ENCODE measurements around the gene EFCAB12.

Gene EFCAB12

DNA sequence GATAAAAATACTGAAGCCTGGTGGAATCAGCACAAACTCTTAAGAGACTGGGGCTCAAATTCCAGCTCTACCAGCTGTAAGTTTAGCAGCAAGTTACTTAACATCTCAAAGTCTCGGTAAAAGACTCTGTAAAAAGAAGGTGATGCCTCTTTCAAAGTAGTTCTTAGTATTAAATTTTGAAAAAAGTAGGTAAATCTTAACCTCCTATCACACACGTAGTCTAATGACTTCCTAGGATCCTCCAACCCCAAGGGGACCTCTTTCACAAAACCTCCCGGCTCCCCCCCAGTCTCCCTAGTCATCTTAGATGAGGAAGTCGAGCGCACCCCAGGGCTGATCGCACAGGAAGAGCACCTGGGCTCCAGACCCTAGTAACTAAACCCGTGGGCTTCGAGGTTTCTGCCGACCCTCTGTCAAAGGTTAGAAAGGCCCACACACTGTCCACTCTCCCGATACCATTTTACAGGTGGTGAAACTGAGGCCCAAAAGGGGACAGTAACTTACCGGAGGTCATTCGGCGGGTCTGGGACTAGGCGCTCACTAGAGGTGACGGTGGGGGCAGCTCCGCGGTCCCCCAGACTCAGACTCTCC is 10.9 kb upstream of the EFCAB12 start:
- peaks cover 31% of the 10 kb centered on the region for H3K79me2 ChIP-seq (ENCODE audit: low read length)
- H3K9me3 ChIP-seq (ENCODE audit: insufficient read depth, low read length) = no peaks in the 10 kb centered on the region
- no peaks in the 10 kb centered on the region for H4K20me1 ChIP-seq (ENCODE audit: insufficient read depth, low read length)
- H3K36me3 ChIP-seq (replicated peaks; ENCODE audit: low read depth, low read length) = peaks cover 25% of the 10 kb centered on the region
- H3K4me1 ChIP-seq (ENCODE audit: low read length) = peaks cover 42% of the 10 kb centered on the region
- peak overlapping the region; percentile 70 for H3K4me2 ChIP-seq (ENCODE audit: low read length)
- H3K27ac ChIP-seq (ENCODE audit: low read length) = peak overlapping the region; percentile 85
- peak overlapping the region; percentile 99 for H3K9ac ChIP-seq (ENCODE audit: low read length)
- no peak for TF ChIP-seq EZH2phosphoT487 (IDR thresholded peaks at IDR 0.05; ENCODE audit: low read depth)
- TF ChIP-seq, protein P1, sequence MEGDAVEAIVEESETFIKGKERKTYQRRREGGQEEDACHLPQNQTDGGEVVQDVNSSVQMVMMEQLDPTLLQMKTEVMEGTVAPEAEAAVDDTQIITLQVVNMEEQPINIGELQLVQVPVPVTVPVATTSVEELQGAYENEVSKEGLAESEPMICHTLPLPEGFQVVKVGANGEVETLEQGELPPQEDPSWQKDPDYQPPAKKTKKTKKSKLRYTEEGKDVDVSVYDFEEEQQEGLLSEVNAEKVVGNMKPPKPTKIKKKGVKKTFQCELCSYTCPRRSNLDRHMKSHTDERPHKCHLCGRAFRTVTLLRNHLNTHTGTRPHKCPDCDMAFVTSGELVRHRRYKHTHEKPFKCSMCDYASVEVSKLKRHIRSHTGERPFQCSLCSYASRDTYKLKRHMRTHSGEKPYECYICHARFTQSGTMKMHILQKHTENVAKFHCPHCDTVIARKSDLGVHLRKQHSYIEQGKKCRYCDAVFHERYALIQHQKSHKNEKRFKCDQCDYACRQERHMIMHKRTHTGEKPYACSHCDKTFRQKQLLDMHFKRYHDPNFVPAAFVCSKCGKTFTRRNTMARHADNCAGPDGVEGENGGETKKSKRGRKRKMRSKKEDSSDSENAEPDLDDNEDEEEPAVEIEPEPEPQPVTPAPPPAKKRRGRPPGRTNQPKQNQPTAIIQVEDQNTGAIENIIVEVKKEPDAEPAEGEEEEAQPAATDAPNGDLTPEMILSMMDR (IDR thresholded peaks at IDR 0.05; ENCODE audit: low read depth, low read length) = no peak
- no peaks in the 10 kb centered on the region for H3K27me3 ChIP-seq (ENCODE audit: low read depth, low read length)
- peak overlapping the region; percentile 96 for H3K4me3 ChIP-seq (ENCODE audit: low read length)
- peak overlapping the region; percentile 87; the same call in 1 of the 2 replicates for H2AFZ ChIP-seq (ENCODE audit: low read depth, low read length)

DNA sequence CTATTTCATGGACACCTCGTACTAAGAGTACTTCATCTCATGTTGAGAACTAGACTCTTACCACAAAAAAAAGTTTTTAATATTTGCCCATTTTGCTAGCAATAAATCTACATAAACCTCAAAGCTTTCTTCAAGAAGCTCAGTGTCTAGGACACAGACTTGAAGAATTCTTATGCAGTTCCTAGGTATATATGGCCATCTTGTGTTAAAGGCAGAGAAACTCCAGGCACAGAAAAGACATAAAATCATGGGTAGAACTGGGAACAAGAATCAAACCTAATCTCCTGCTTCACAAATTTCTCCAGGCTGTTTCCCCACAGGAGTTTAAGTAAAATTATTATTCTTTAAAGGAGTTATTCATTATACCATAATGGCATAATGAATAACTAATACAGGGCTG is 6.9 kb upstream of the EFCAB12 start:
- no peak for TF ChIP-seq EZH2phosphoT487 (IDR thresholded peaks at IDR 0.05; ENCODE audit: low read depth)
- TF ChIP-seq, protein P1 (IDR thresholded peaks at IDR 0.05; ENCODE audit: low read depth, low read length) = no peak
- Histone ChIP-seq H2AFZ (ENCODE audit: low read depth, low read length) (no peak overlapping the region), H3K4me2 (ENCODE audit: low read length) (peak overlapping the region; percentile 18), H3K9ac (ENCODE audit: low read length) (no peak overlapping the region), H3K4me1 (ENCODE audit: low read length) (peaks cover 42% of the 10 kb centered on the region), H4K20me1 (ENCODE audit: insufficient read depth, low read length) (no peaks in the 10 kb centered on the region), H3K4me3 (ENCODE audit: low read length) (no peak overlapping the region), H3K27ac (ENCODE audit: low read length) (no peak overlapping the region), H3K36me3 (replicated peaks; ENCODE audit: low read depth, low read length) (peaks cover 55% of the 10 kb centered on the region), H3K79me2 (ENCODE audit: low read length) (peaks cover 22% of the 10 kb centered on the region), H3K27me3 (ENCODE audit: low read depth, low read length) (no peaks in the 10 kb centered on the region), H3K9me3 (ENCODE audit: insufficient read depth, low read length) (no peaks in the 10 kb centered on the region)

DNA sequence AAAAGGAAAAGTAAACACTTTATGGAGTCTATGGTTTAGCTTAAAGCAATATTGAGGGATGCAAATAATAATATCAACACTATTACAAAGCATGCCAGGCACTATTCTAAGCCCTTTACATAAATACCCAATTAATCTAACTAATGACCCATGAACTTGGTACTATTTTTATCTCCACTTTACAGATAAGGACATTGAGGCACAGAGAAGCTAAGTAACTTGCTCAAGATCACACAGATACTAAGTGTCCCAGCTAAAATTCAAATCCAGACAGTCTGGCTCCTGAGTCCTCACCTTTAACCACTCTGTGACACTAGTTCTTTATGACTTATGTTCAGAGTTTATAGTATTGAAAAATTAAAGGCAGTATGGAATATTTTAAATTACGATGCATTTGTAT is 5.7 kb upstream of the EFCAB12 start:
- Histone ChIP-seq H3K27ac (ENCODE audit: low read length) (no peak overlapping the region), H3K79me2 (ENCODE audit: low read length) (peaks cover 16% of the 10 kb centered on the region), H3K4me3 (ENCODE audit: low read length) (no peak overlapping the region), H3K36me3 (replicated peaks; ENCODE audit: low read depth, low read length) (peaks cover 61% of the 10 kb centered on the region), H3K27me3 (ENCODE audit: low read depth, low read length) (no peaks in the 10 kb centered on the region), H3K4me2 (ENCODE audit: low read length) (no peak overlapping the region), H2AFZ (ENCODE audit: low read depth, low read length) (no peak overlapping the region), H3K9ac (ENCODE audit: low read length) (no peak overlapping the region), H4K20me1 (ENCODE audit: insufficient read depth, low read length) (no peaks in the 10 kb centered on the region), H3K9me3 (ENCODE audit: insufficient read depth, low read length) (no peaks in the 10 kb centered on the region), H3K4me1 (ENCODE audit: low read length) (peaks cover 42% of the 10 kb centered on the region)
- TF ChIP-seq EZH2phosphoT487 (IDR thresholded peaks at IDR 0.05; ENCODE audit: low read depth) = no peak

DNA sequence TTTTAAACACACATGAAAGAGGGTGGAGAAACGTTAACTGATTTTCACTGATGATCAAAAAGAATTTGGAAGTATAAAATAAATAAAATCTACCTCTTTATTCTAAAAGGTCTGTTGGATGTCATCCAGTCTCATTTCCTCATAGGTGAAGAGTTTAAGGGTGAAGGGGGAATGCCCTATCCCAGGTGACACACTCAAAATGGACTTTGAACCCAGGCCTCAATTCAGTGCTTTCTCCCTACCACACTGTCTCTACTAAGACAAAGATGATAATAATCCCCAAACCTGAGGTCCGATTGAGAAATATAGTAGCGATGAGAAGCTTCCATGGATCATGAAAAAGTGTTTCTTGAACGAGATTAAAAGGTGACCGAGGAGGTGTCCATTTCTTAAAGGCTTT is 5.1 kb upstream of the EFCAB12 start:
- H3K4me3 ChIP-seq (ENCODE audit: low read length) = no peak overlapping the region
- no peaks in the 10 kb centered on the region for H3K9me3 ChIP-seq (ENCODE audit: insufficient read depth, low read length)
- H3K9ac ChIP-seq (ENCODE audit: low read length) = no peak overlapping the region
- no peak overlapping the region for H3K4me2 ChIP-seq (ENCODE audit: low read length)
- H3K27ac ChIP-seq (ENCODE audit: low read length) = no peak overlapping the region
- peaks cover 66% of the 10 kb centered on the region for H3K36me3 ChIP-seq (replicated peaks; ENCODE audit: low read depth, low read length)
- H3K79me2 ChIP-seq (ENCODE audit: low read length) = peaks cover 11% of the 10 kb centered on the region
- TF ChIP-seq EZH2phosphoT487 (IDR thresholded peaks at IDR 0.05; ENCODE audit: low read depth) = no peak
- TF ChIP-seq, protein P1 (IDR thresholded peaks at IDR 0.05; ENCODE audit: low read depth, low read length) = no peak
- peaks cover 40% of the 10 kb centered on the region for H3K4me1 ChIP-seq (ENCODE audit: low read length)
- H3K27me3 ChIP-seq (ENCODE audit: low read depth, low read length) = no peaks in the 10 kb centered on the region
- H4K20me1 ChIP-seq (ENCODE audit: insufficient read depth, low read length) = no peaks in the 10 kb centered on the region
- H2AFZ ChIP-seq (ENCODE audit: low read depth, low read length) = no peak overlapping the region
